ENCODE measurements around the gene SERPINB4. TPM values are rescaled to one million over a fixed set of nuclear protein-coding genes. Genes with fewer than 3 reads are reported as not detected.

SERPINB4 gene
- total RNA-seq (2022; extraction: Qiagen RNA extraction) = 0.08 to 0.09 TPM in 2 of 5 replicates, not detected in the others

GRCh38 chr18:63644142-63644541 is at the start of gene SERPINB4:
SERPINB4 (minus strand) TSS chr18:63644256; CDS start chr18:63643577, 679 bp downstream.

GRCh38 chr18:63661750-63662149 is 17.7 kb upstream of the SERPINB4 start, which contains the start of gene SERPINB3:
SERPINB3 (minus strand) TSS chr18:63661893; CDS start chr18:63661216, 677 bp downstream.

Other genes with a start within 250 kb of the SERPINB4 start
- gene VPS4B, start 221.8 kb downstream of the SERPINB4 start, total RNA-seq (2022; extraction: Qiagen RNA extraction) = 18.2 to 22.1 TPM (median 21.7 TPM) in 5 replicates
- 0.11 to 0.24 TPM (median 0.13 TPM) in 3 of 5 replicates, not detected in the others for gene SERPINB5, start 167.3 kb downstream of the SERPINB4 start, total RNA-seq (2022; extraction: Qiagen RNA extraction)
- gene SERPINB12, start 101.9 kb downstream of the SERPINB4 start, total RNA-seq (2022; extraction: Qiagen RNA extraction) = not detected in 5 replicates
- not detected in 5 replicates for gene SERPINB13, start 56.9 kb downstream of the SERPINB4 start, total RNA-seq (2022; extraction: Qiagen RNA extraction)
- gene SERPINB3, start 17.6 kb upstream of the SERPINB4 start, total RNA-seq (2022; extraction: Qiagen RNA extraction) = 0.16 to 0.27 TPM in 2 of 5 replicates, not detected in the others
- 0.20 TPM in 1 of 5 replicates, not detected in the others for gene SERPINB11, start 58.7 kb upstream of the SERPINB4 start, total RNA-seq (2022; extraction: Qiagen RNA extraction)
- gene SERPINB7, start 131.2 kb upstream of the SERPINB4 start, total RNA-seq (2022; extraction: Qiagen RNA extraction) = 1.7 to 2.5 TPM (median 2.3 TPM) in 5 replicates
- gene SERPINB2, start 243.4 kb upstream of the SERPINB4 start, total RNA-seq (2022; extraction: Qiagen RNA extraction) = not detected in 5 replicates